Parathyroid adenoma (tissue), 2 donors: ENCODE data around the gene OTX2.

Experiments
- H2AFZ ChIP-seq: fragments of 300-600 bp; sonication (generic); one replicate; pipeline ENCODE4 v1.7.0; 2017; ENCODE audit warnings: antibody characterized with exemption, mild to moderate bottlenecking
- H3K27ac ChIP-seq: fragments of 300-600 bp; sonication (generic); one replicate; pipeline ENCODE4 v1.7.0; 2017
- H3K27me3 ChIP-seq: fragments of 300-600 bp; sonication (generic); one replicate; pipeline ENCODE4 v1.7.0; 2017; ENCODE audit warnings: low read length; ENCODE audit not compliant: control insufficient read depth, insufficient read depth
- H3K36me3 ChIP-seq: fragments of 300-600 bp; sonication (generic); one replicate; pipeline ENCODE4 v1.7.0; 2017; ENCODE audit warnings: low read length; ENCODE audit not compliant: control insufficient read depth, insufficient read depth
- H3K4me1 ChIP-seq: fragments of 300-600 bp; sonication (generic); one replicate; pipeline ENCODE4 v1.7.0; 2017; ENCODE audit warnings: control low read depth
- H3K4me2 ChIP-seq: fragments of 300-600 bp; sonication (generic); one replicate; pipeline ENCODE4 v1.7.0; 2017; ENCODE audit warnings: low read length
- H3K4me3 ChIP-seq: fragments of 300-600 bp; sonication (generic); one replicate; pipeline ENCODE4 v1.7.0; 2017; ENCODE audit warnings: low read depth, low read length
- H3K79me2 ChIP-seq: fragments of 300-600 bp; sonication (generic); one replicate; pipeline ENCODE4 v1.7.0; 2017; ENCODE audit warnings: control low read depth
- H3K9ac ChIP-seq: fragments of 300-600 bp; sonication (generic); one replicate; pipeline ENCODE4 v1.7.0; 2017; ENCODE audit warnings: mild to moderate bottlenecking
- H3K9me3 ChIP-seq: fragments of 300-600 bp; sonication (generic); one replicate; pipeline ENCODE4 v1.7.0; 2017; ENCODE audit warnings: low read length; ENCODE audit not compliant: control insufficient read depth
- TF ChIP-seq, protein P1 (sequence below): fragments of 300-600 bp; sonication (generic); IDR thresholded peaks from one replicate; pipeline ENCODE4 v1.7.0; 2017; ENCODE audit warnings: antibody characterized with exemption, mild to moderate bottlenecking
- donor health status: primary hyperparathyroidism.

The OTX2 gene

DNA sequence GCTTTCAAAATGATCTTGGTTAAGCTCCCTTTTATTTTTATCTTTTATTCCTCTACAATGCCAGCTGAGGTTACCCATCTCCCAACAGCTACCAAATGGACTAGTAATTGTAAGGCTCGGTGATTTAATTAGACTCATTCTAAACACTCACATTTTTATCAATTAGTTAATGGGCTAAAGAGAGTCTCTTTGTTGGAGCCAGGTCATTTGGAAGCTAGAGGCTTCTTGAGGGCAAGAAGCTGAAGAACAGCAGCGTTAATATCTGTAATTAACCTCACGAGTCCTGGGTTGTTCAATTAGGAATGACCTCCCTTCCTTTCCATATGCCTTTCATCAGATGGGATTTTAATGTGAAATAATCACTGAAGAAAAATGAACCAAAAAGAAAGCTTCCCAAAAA is 56.9 kb downstream of the OTX2 start:
- TF ChIP-seq, protein P1, sequence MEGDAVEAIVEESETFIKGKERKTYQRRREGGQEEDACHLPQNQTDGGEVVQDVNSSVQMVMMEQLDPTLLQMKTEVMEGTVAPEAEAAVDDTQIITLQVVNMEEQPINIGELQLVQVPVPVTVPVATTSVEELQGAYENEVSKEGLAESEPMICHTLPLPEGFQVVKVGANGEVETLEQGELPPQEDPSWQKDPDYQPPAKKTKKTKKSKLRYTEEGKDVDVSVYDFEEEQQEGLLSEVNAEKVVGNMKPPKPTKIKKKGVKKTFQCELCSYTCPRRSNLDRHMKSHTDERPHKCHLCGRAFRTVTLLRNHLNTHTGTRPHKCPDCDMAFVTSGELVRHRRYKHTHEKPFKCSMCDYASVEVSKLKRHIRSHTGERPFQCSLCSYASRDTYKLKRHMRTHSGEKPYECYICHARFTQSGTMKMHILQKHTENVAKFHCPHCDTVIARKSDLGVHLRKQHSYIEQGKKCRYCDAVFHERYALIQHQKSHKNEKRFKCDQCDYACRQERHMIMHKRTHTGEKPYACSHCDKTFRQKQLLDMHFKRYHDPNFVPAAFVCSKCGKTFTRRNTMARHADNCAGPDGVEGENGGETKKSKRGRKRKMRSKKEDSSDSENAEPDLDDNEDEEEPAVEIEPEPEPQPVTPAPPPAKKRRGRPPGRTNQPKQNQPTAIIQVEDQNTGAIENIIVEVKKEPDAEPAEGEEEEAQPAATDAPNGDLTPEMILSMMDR: no peak
- Histone ChIP-seq H3K9me3 (no peaks in the 10 kb centered on the region), H3K27ac (no peak overlapping the region), H3K4me1 (no peaks in the 10 kb centered on the region), H3K36me3 (no peaks in the 10 kb centered on the region), H3K4me2 (no peak overlapping the region), H3K79me2 (no peaks in the 10 kb centered on the region), H3K27me3 (no peaks in the 10 kb centered on the region), H3K9ac (no peak overlapping the region), H3K4me3 (no peak overlapping the region), H2AFZ (no peak overlapping the region)

DNA sequence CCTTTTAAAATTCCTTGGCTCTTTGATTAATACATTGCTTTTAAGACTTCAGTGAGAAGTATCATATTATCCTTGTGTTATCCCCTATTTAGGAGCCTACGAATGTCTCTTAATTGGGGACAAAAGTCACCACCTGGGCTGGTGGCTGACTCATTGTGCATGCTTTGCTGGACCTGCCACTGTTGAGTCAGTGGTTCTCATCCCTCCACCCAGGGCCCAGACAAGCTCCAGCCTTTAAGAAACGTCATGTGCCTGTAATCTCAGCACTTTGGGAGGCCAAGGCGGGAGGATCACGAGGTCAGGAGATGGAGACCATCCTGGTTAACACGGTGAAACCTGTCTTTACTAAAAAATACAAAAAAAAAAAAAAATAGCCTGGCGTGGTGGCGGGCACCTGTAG is 57.9 kb downstream of the OTX2 start:
- Histone ChIP-seq H3K9ac (no peak overlapping the region), H3K27ac (no peak overlapping the region), H3K4me1 (no peaks in the 10 kb centered on the region), H3K36me3 (no peaks in the 10 kb centered on the region), H3K79me2 (no peaks in the 10 kb centered on the region), H3K9me3 (no peaks in the 10 kb centered on the region), H2AFZ (no peak overlapping the region), H3K4me3 (no peak overlapping the region), H3K27me3 (no peaks in the 10 kb centered on the region), H3K4me2 (no peak overlapping the region)
- TF ChIP-seq, protein P1: no peak

DNA sequence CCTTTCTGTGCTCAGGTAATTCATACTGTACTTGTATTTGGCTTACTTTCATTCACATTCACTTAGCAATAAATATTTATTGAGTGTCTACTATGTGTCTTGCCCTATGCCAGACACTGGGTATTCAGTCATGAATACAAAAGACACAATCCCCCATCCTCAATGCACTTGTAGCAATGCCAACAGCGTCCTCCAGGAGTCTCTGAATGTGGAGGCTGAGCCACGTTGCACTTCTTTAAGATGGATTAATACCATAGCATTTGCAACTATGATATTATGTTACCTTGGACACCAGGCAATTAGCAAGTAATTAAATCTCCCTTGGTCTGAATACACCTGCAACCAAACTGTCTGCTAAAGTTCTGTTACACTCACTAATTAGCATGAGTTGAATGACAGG is 58.8 kb downstream of the OTX2 start:
- Histone ChIP-seq H3K27ac (no peak overlapping the region), H3K9me3 (no peaks in the 10 kb centered on the region), H3K9ac (no peak overlapping the region), H3K4me2 (no peak overlapping the region), H3K79me2 (no peaks in the 10 kb centered on the region), H3K27me3 (no peaks in the 10 kb centered on the region), H3K4me3 (no peak overlapping the region), H3K36me3 (no peaks in the 10 kb centered on the region), H2AFZ (no peak overlapping the region), H3K4me1 (no peaks in the 10 kb centered on the region)
- TF ChIP-seq, protein P1: no peak
